Neural cell (in vitro differentiated cells): ENCODE results near the gene HNRNPLL. TPM values are rescaled to one million over a fixed set of nuclear protein-coding genes. Genes with fewer than 3 reads are reported as not detected.
"Not testable (repeated sequence)": the region's sequence is repeated elsewhere in the genome, so short reads cannot be mapped to it uniquely, and the experiment has no call there.

Source experiments
- H2AFZ ChIP-seq: fragments of 200-600, 300-800 bp; sonication (generic), shearing (Covaris generic); 2 replicates; pipeline ENCODE4 v1.6.0; 2014; ENCODE audit warnings: low read depth, mild to moderate bottlenecking, antibody characterized with exemption, low read length, moderate library complexity
- H3F3A ChIP-seq: fragments of 200-600 bp; shearing (Covaris generic); 2 replicates; pipeline ENCODE4 v1.6.1; 2016; ENCODE audit warnings: mild to moderate bottlenecking, moderate library complexity, mixed read lengths, antibody characterized with exemption, low read length; ENCODE audit not compliant: insufficient read depth, poor library complexity, severe bottlenecking
- H3K27ac ChIP-seq: fragments of 200-600, 300-800 bp; sonication (generic), shearing (Covaris generic); 2 replicates; pipeline ENCODE4 v1.5.1; 2014; ENCODE audit warnings: mild to moderate bottlenecking, low read length, moderate library complexity
- H3K27me3 ChIP-seq: fragments of 300-800, 200-600 bp; sonication (generic), shearing (Covaris generic); 2 replicates; pipeline ENCODE4 v1.6.0; 2014; ENCODE audit warnings: mild to moderate bottlenecking, low read depth, low read length, moderate library complexity; ENCODE audit not compliant: insufficient read depth
- H3K36me3 ChIP-seq: fragments of 300-800, 200-600 bp; sonication (generic), shearing (Covaris generic); 2 replicates; pipeline ENCODE4 v1.5.1; 2014; ENCODE audit warnings: mild to moderate bottlenecking, antibody characterized with exemption, low read length, moderate library complexity; ENCODE audit not compliant: insufficient read depth
- H3K4me2 ChIP-seq: fragments of 300-800, 200-600 bp; sonication (generic), shearing (Covaris generic); 2 replicates; pipeline ENCODE4 v1.6.0; 2014; ENCODE audit warnings: mild to moderate bottlenecking, low read length
- H3K4me3 ChIP-seq: fragments of 300-800, 200-600 bp; sonication (generic), shearing (Covaris generic); 2 replicates; pipeline ENCODE4 v1.5.1; 2014; ENCODE audit warnings: mild to moderate bottlenecking, low read length, moderate library complexity
- H3K79me2 ChIP-seq: fragments of 200-600 bp; shearing (Covaris generic); replicated peaks from 2 replicates; pipeline ENCODE4 v1.6.0; 2014; ENCODE audit warnings: mild to moderate bottlenecking, low read length, moderate library complexity; ENCODE audit not compliant: insufficient read depth
- H3K9ac ChIP-seq: fragments of 300-800, 200-600 bp; sonication (generic), shearing (Covaris generic); 2 replicates; pipeline ENCODE4 v1.6.1; 2016; ENCODE audit warnings: mild to moderate bottlenecking, low read length, mixed read lengths
- H3K9me2 ChIP-seq: fragments of 200-600 bp; shearing (Covaris generic); 2 replicates; pipeline ENCODE4 v1.6.1; 2016; ENCODE audit warnings: mild to moderate bottlenecking, low read length, mixed read lengths; ENCODE audit not compliant: insufficient read depth
- H3K9me3 ChIP-seq: fragments of 200-600, 300-800 bp; sonication (generic), shearing (Covaris generic); 2 replicates; pipeline ENCODE4 v1.6.1; 2016; ENCODE audit warnings: mild to moderate bottlenecking, mixed run types, low read length, moderate library complexity, mixed read lengths
- H4K20me1 ChIP-seq: fragments of 200-600 bp; shearing (Covaris generic); 2 replicates; pipeline ENCODE4 v1.6.1; 2016; ENCODE audit warnings: mild to moderate bottlenecking, mixed run types; ENCODE audit not compliant: insufficient read depth
- CTCF ChIP-seq: fragments of 450-650 bp; IDR thresholded peaks from 2 replicates; pipeline ENCODE4 v1.5.1; 2014; ENCODE audit warnings: antibody characterized with exemption, mild to moderate bottlenecking, moderate library complexity; ENCODE audit not compliant: poor library complexity, severe bottlenecking
- EP300 ChIP-seq: fragments of 450-650 bp; conservative IDR thresholded peaks from 2 replicates; pipeline ENCODE4 v1.6.1; 2014; ENCODE audit warnings: antibody characterized with exemption, mild to moderate bottlenecking, moderate library complexity; ENCODE audit not compliant: poor library complexity, severe bottlenecking
- EZH2 ChIP-seq: fragments of 200-600, 300-800 bp; shearing (Covaris generic), sonication (generic); IDR thresholded peaks from 2 replicates; pipeline ENCODE4 v1.6.1; 2014; ENCODE audit warnings: antibody characterized with exemption, low read length, borderline replicate concordance, mild to moderate bottlenecking; ENCODE audit not compliant: insufficient read depth, poor library complexity, severe bottlenecking
- MXI1 ChIP-seq: fragments of 450-650 bp; conservative IDR thresholded peaks from 2 replicates; pipeline ENCODE4 v1.6.1; 2014; ENCODE audit warnings: antibody characterized with exemption, mild to moderate bottlenecking; ENCODE audit not compliant: poor library complexity, severe bottlenecking
- POLR2AphosphoS5 ChIP-seq: IDR thresholded peaks from 2 replicates; pipeline ENCODE4 v1.6.1; 2012
- RAD21 ChIP-seq: fragments of 450-650 bp; conservative IDR thresholded peaks from 2 replicates; pipeline ENCODE4 v1.6.1; 2014; ENCODE audit warnings: antibody characterized with exemption, mild to moderate bottlenecking, moderate library complexity
- REST ChIP-seq: IDR thresholded peaks from 2 replicates; pipeline ENCODE4 v1.6.1; 2012; ENCODE audit warnings: borderline replicate concordance
- SMC3 ChIP-seq: fragments of 450-650 bp; conservative IDR thresholded peaks from 2 replicates; pipeline ENCODE4 v1.6.1; 2014; ENCODE audit warnings: antibody characterized with exemption, mild to moderate bottlenecking, moderate library complexity; ENCODE audit not compliant: poor library complexity
- TAF1 ChIP-seq: IDR thresholded peaks from 2 replicates; pipeline ENCODE4 v1.6.1; 2012; ENCODE audit warnings: low read depth
- polyA plus RNA-seq: library from polyadenylated mRNA; depleted of rRNA; stranded (reverse); fragments of >200 nt; gene quantifications from 2 replicates; pipeline ENCODE4 v1.2.3, GENCODE V29; 2014

The HNRNPLL gene
- polyA plus RNA-seq, 1 donor from 2014 or later = 63.5 TPM

- not testable (repeated sequence) for H2AFZ ChIP-seq, H3K9me3 ChIP-seq, H3K79me2 ChIP-seq, H3K36me3 ChIP-seq, H3K9me2 ChIP-seq, H3K27ac ChIP-seq, H3K4me2 ChIP-seq, H3F3A ChIP-seq, H4K20me1 ChIP-seq, H3K27me3 ChIP-seq, H3K4me3 ChIP-seq, H3K9ac ChIP-seq
Observed at GRCh38 chr2:38542248-38542631, 60.5 kb downstream of the HNRNPLL start.

- no peaks in the 10 kb centered on the region for H4K20me1 ChIP-seq
- no peak overlapping the region for H3K27ac ChIP-seq
- no peaks in the 10 kb centered on the region for H3K9me3 ChIP-seq
- H3K79me2 ChIP-seq = no peaks in the 10 kb centered on the region
- no peaks in the 10 kb centered on the region for H3F3A ChIP-seq
- H3K27me3 ChIP-seq = no peaks in the 10 kb centered on the region
- no peaks in the 10 kb centered on the region for H3K36me3 ChIP-seq
- no peak overlapping the region for H3K4me2 ChIP-seq
- TF ChIP-seq EP300 (no peak), RAD21 (no peak), SMC3 (no peak), TAF1 (no peak), CTCF (no peak), POLR2AphosphoS5 (no peak), MXI1 (no peak), REST (no peak), EZH2 (no peak)
- H2AFZ ChIP-seq = no peak overlapping the region
- H3K9ac ChIP-seq = no peak overlapping the region
- no peaks in the 10 kb centered on the region for H3K9me2 ChIP-seq
- H3K4me3 ChIP-seq = no peak overlapping the region
Observed at GRCh38 chr2:38540580-38541286, 62.0 kb downstream of the HNRNPLL start.

GRCh38 chr2:38539086-38539485 is 63.6 kb downstream of the HNRNPLL start:
- no peaks in the 10 kb centered on the region for H3K9me2 ChIP-seq
- no peak overlapping the region for H3K4me3 ChIP-seq
- H3K4me2 ChIP-seq = no peak overlapping the region
- H3K9ac ChIP-seq = no peak overlapping the region
- H2AFZ ChIP-seq = no peak overlapping the region
- no peak overlapping the region for H3K27ac ChIP-seq
- no peaks in the 10 kb centered on the region for H4K20me1 ChIP-seq
- TF ChIP-seq EZH2 (no peak), MXI1 (no peak), REST (no peak), EP300 (no peak), CTCF (no peak), RAD21 (no peak), POLR2AphosphoS5 (no peak), TAF1 (no peak), SMC3 (no peak)
- no peaks in the 10 kb centered on the region for H3K36me3 ChIP-seq
- no peaks in the 10 kb centered on the region for H3F3A ChIP-seq
- no peaks in the 10 kb centered on the region for H3K9me3 ChIP-seq
- peaks cover 6% of the 10 kb centered on the region for H3K27me3 ChIP-seq
- no peaks in the 10 kb centered on the region for H3K79me2 ChIP-seq
